ENCODE data around the gene TUBA3E.
"Not testable (repeated sequence)": the region's sequence is repeated elsewhere in the genome, so short reads cannot be mapped to it uniquely, and the experiment has no call there.

GRCh38 chr2:130188958-130189357, 9.3 kb downstream of the TUBA3E start:
- not testable (repeated sequence) for TF ChIP-seq CTCF, POLR2A (IDR thresholded peaks at IDR 0.05)

Data from body of pancreas (tissue), 4 donors.